ENCODE measurements around the gene NCBP3.

The NCBP3 gene

GRCh38 chr17:3801792-3802191 lies 44.3 kb downstream of the NCBP3 start:
- H2AFZ ChIP-seq (ENCODE audit: insufficient read depth, low read length, poor library complexity) = no peak overlapping the region
- H3K4me3 ChIP-seq (ENCODE audit: low read depth, low read length) = no peak overlapping the region
- no peak overlapping the region for H3K4ac ChIP-seq (ENCODE audit: low read depth, low read length)
- H3K79me1 ChIP-seq (ENCODE audit: low read length) = no peaks in the 10 kb centered on the region
- H3K79me2 ChIP-seq (ENCODE audit: control insufficient read depth, insufficient read depth, low read length, poor library complexity) = no peaks in the 10 kb centered on the region
- peak overlapping the region; percentile 69 for H4K91ac ChIP-seq (ENCODE audit: low read depth, low read length)
- H3K9me3 ChIP-seq (ENCODE audit: insufficient read depth, low read depth, low read length) = no peaks in the 10 kb centered on the region
- DNase-seq = no peak
- H2BK12ac ChIP-seq (ENCODE audit: low read length) = no peak overlapping the region
- no peak overlapping the region for H4K12ac ChIP-seq (ENCODE audit: low read depth, low read length)
- H3K14ac ChIP-seq (ENCODE audit: low read length) = no peak overlapping the region
- peak overlapping the region; percentile 40 for H3K27ac ChIP-seq (ENCODE audit: low read depth, low read length)
- H2BK5ac ChIP-seq (ENCODE audit: low read depth, low read length, poor library complexity) = peak overlapping the region; percentile 18
- H3K23ac ChIP-seq (ENCODE audit: low read length) = no peak overlapping the region
- H3K18ac ChIP-seq (ENCODE audit: low read length) = no peak overlapping the region
- peaks cover 10 to 14% of the 10 kb centered on the region in 2 experiments for H3K4me1 ChIP-seq (ENCODE audit: control insufficient read depth in 1 of 2, insufficient read depth in 2 of 2, low read length in 2 of 2)
- H3K9ac ChIP-seq (ENCODE audit: low read length) = no peak overlapping the region
- no peak overlapping the region for H2AK5ac ChIP-seq (ENCODE audit: low read length)
- peaks cover 0 to 14% of the 10 kb centered on the region in 2 experiments for H3K36me3 ChIP-seq (ENCODE audit: control insufficient read depth in 1 of 2, insufficient read depth in 2 of 2, low read length in 2 of 2)
- no CpG with 5 or more reads among the region's 10 CpGs for WGBS (ENCODE audit: extremely low coverage, insufficient coverage, insufficient read length)
- no peaks in the 10 kb centered on the region for H3K27me3 ChIP-seq (ENCODE audit: insufficient read depth, low read length)
- peak overlapping the region; percentile 10 for H2BK120ac ChIP-seq (ENCODE audit: insufficient read depth, low read length, poor library complexity)
- no peak overlapping the region for H4K8ac ChIP-seq (ENCODE audit: low read depth, low read length)
- H3K4me2 ChIP-seq (ENCODE audit: low read length) = no peak overlapping the region

GRCh38 chr17:3801347-3801746 lies 44.7 kb downstream of the NCBP3 start:
- peak overlapping the region; percentile 29 for H3K27ac ChIP-seq (ENCODE audit: low read depth, low read length)
- no peaks in the 10 kb centered on the region for H3K79me2 ChIP-seq (ENCODE audit: control insufficient read depth, insufficient read depth, low read length, poor library complexity)
- peak overlapping the region; percentile 37 for H3K14ac ChIP-seq (ENCODE audit: low read length)
- H3K9ac ChIP-seq (ENCODE audit: low read length) = no peak overlapping the region
- H3K4ac ChIP-seq (ENCODE audit: low read depth, low read length) = no peak overlapping the region
- H3K9me3 ChIP-seq (ENCODE audit: insufficient read depth, low read depth, low read length) = no peaks in the 10 kb centered on the region
- peaks cover 10 to 14% of the 10 kb centered on the region in 2 experiments for H3K4me1 ChIP-seq (ENCODE audit: control insufficient read depth in 1 of 2, insufficient read depth in 2 of 2, low read length in 2 of 2)
- no peaks in the 10 kb centered on the region for H3K79me1 ChIP-seq (ENCODE audit: low read length)
- peaks cover 0 to 14% of the 10 kb centered on the region in 2 experiments for H3K36me3 ChIP-seq (ENCODE audit: control insufficient read depth in 1 of 2, insufficient read depth in 2 of 2, low read length in 2 of 2)
- peak overlapping the region; percentile 18 for H2BK5ac ChIP-seq (ENCODE audit: low read depth, low read length, poor library complexity)
- H2AFZ ChIP-seq (ENCODE audit: insufficient read depth, low read length, poor library complexity) = no peak overlapping the region
- peak overlapping the region; percentile 50 for H4K12ac ChIP-seq (ENCODE audit: low read depth, low read length)
- peak overlapping the region; percentile 48 for H2BK120ac ChIP-seq (ENCODE audit: insufficient read depth, low read length, poor library complexity)
- peak overlapping the region; percentile 42 for H2BK12ac ChIP-seq (ENCODE audit: low read length)
- H4K91ac ChIP-seq (ENCODE audit: low read depth, low read length) = peak overlapping the region; percentile 69
- no peaks in the 10 kb centered on the region for H3K27me3 ChIP-seq (ENCODE audit: insufficient read depth, low read length)
- H3K4me3 ChIP-seq (ENCODE audit: low read depth, low read length) = no peak overlapping the region
- H3K23ac ChIP-seq (ENCODE audit: low read length) = no peak overlapping the region
- H3K4me2 ChIP-seq (ENCODE audit: low read length) = no peak overlapping the region
- DNase-seq = no peak
- no CpG with 5 or more reads among the region's 7 CpGs for WGBS (ENCODE audit: extremely low coverage, insufficient coverage, insufficient read length)
- peak overlapping the region; percentile 3 for H4K8ac ChIP-seq (ENCODE audit: low read depth, low read length)
- no peak overlapping the region for H2AK5ac ChIP-seq (ENCODE audit: low read length)
- H3K18ac ChIP-seq (ENCODE audit: low read length) = peak overlapping the region; percentile 25

GRCh38 chr17:3800362-3801271 lies 45.4 kb downstream of the NCBP3 start, which contains the start of gene ITGAE:
ITGAE (minus strand) TSS chr17:3801188; CDS start chr17:3801144, 44 bp downstream.
- H4K91ac ChIP-seq (ENCODE audit: low read depth, low read length) = peak within 1 kb of the TSS; percentile 69
- H3K4me3 ChIP-seq (ENCODE audit: low read depth, low read length) = no peak within 1 kb of the TSS
- no peak within 1 kb of the TSS for H2AFZ ChIP-seq (ENCODE audit: insufficient read depth, low read length, poor library complexity)
- peak within 1 kb of the TSS; percentile 48 for H2BK120ac ChIP-seq (ENCODE audit: insufficient read depth, low read length, poor library complexity)
- no peak for DNase-seq
- peak within 1 kb of the TSS; percentile 25 for H3K18ac ChIP-seq (ENCODE audit: low read length)
- H2AK5ac ChIP-seq (ENCODE audit: low read length) = no peak within 1 kb of the TSS
- peak within 1 kb of the TSS; percentile 18 for H2BK5ac ChIP-seq (ENCODE audit: low read depth, low read length, poor library complexity)
- peaks cover 10 to 16% of the 10 kb centered on the region in 2 experiments for H3K4me1 ChIP-seq (ENCODE audit: control insufficient read depth in 1 of 2, insufficient read depth in 2 of 2, low read length in 2 of 2)
- peak within 1 kb of the TSS; percentile 3 for H4K8ac ChIP-seq (ENCODE audit: low read depth, low read length)
- H3K27ac ChIP-seq (ENCODE audit: low read depth, low read length) = peak within 1 kb of the TSS; percentile 40
- peaks cover 0 to 12% of the 10 kb centered on the region in 2 experiments for H3K36me3 ChIP-seq (ENCODE audit: control insufficient read depth in 1 of 2, insufficient read depth in 2 of 2, low read length in 2 of 2)
- H3K4me2 ChIP-seq (ENCODE audit: low read length) = no peak within 1 kb of the TSS
- H3K9ac ChIP-seq (ENCODE audit: low read length) = no peak within 1 kb of the TSS
- no peaks in the 10 kb centered on the region for H3K27me3 ChIP-seq (ENCODE audit: insufficient read depth, low read length)
- H3K23ac ChIP-seq (ENCODE audit: low read length) = no peak within 1 kb of the TSS
- no peaks in the 10 kb centered on the region for H3K79me1 ChIP-seq (ENCODE audit: low read length)
- peak within 1 kb of the TSS; percentile 42 for H2BK12ac ChIP-seq (ENCODE audit: low read length)
- peak within 1 kb of the TSS; percentile 50 for H4K12ac ChIP-seq (ENCODE audit: low read depth, low read length)
- H3K79me2 ChIP-seq (ENCODE audit: control insufficient read depth, insufficient read depth, low read length, poor library complexity) = no peaks in the 10 kb centered on the region
- H3K4ac ChIP-seq (ENCODE audit: low read depth, low read length) = no peak within 1 kb of the TSS
- H3K9me3 ChIP-seq (ENCODE audit: insufficient read depth, low read depth, low read length) = peaks cover 3% of the 10 kb centered on the region
- peak within 1 kb of the TSS; percentile 37 for H3K14ac ChIP-seq (ENCODE audit: low read length)
- no CpG with 5 or more reads among the region's 17 CpGs for WGBS (ENCODE audit: extremely low coverage, insufficient coverage, insufficient read length)

GRCh38 chr17:3799181-3799945 lies 46.7 kb downstream of the NCBP3 start:
- H3K9ac ChIP-seq (ENCODE audit: low read length) = no peak overlapping the region
- no peak overlapping the region for H4K8ac ChIP-seq (ENCODE audit: low read depth, low read length)
- peaks cover 10 to 19% of the 10 kb centered on the region in 2 experiments for H3K4me1 ChIP-seq (ENCODE audit: control insufficient read depth in 1 of 2, insufficient read depth in 2 of 2, low read length in 2 of 2)
- H3K27ac ChIP-seq (ENCODE audit: low read depth, low read length) = no peak overlapping the region
- H2AK5ac ChIP-seq (ENCODE audit: low read length) = no peak overlapping the region
- H3K18ac ChIP-seq (ENCODE audit: low read length) = peak overlapping the region; percentile 12
- DNase-seq = no peak
- no peak overlapping the region for H3K4me2 ChIP-seq (ENCODE audit: low read length)
- WGBS (ENCODE audit: extremely low coverage, insufficient coverage, insufficient read length) = no CpG with 5 or more reads among the region's 12 CpGs
- H3K4me3 ChIP-seq (ENCODE audit: low read depth, low read length) = no peak overlapping the region
- peak overlapping the region; percentile 29 for H2BK12ac ChIP-seq (ENCODE audit: low read length)
- H3K14ac ChIP-seq (ENCODE audit: low read length) = no peak overlapping the region
- H3K27me3 ChIP-seq (ENCODE audit: insufficient read depth, low read length) = no peaks in the 10 kb centered on the region
- no peaks in the 10 kb centered on the region for H3K79me2 ChIP-seq (ENCODE audit: control insufficient read depth, insufficient read depth, low read length, poor library complexity)
- peak overlapping the region; percentile 3 for H2BK5ac ChIP-seq (ENCODE audit: low read depth, low read length, poor library complexity)
- H4K12ac ChIP-seq (ENCODE audit: low read depth, low read length) = no peak overlapping the region
- no peak overlapping the region for H2AFZ ChIP-seq (ENCODE audit: insufficient read depth, low read length, poor library complexity)
- H3K4ac ChIP-seq (ENCODE audit: low read depth, low read length) = no peak overlapping the region
- H4K91ac ChIP-seq (ENCODE audit: low read depth, low read length) = peak overlapping the region; percentile 21
- H3K36me3 ChIP-seq (ENCODE audit: control insufficient read depth in 1 of 2, insufficient read depth in 2 of 2, low read length in 2 of 2) = peaks cover 0 to 11% of the 10 kb centered on the region in 2 experiments
- peaks cover 2% of the 10 kb centered on the region for H3K79me1 ChIP-seq (ENCODE audit: low read length)
- peaks cover 4% of the 10 kb centered on the region for H3K9me3 ChIP-seq (ENCODE audit: insufficient read depth, low read depth, low read length)
- no peak overlapping the region for H3K23ac ChIP-seq (ENCODE audit: low read length)
- no peak overlapping the region for H2BK120ac ChIP-seq (ENCODE audit: insufficient read depth, low read length, poor library complexity)
